Cardiac septum (tissue), 1 donor: ENCODE data around the gene TOR2A. TPM values are rescaled to one million over a fixed set of nuclear protein-coding genes. Genes with fewer than 3 reads are reported as not detected.

ENCODE experiments used
- DNase-seq: peaks from one replicate; pipeline ENCODE4 v3.0.0-alpha.2; 2020; ENCODE audit warnings: low spot score
- intact Hi-C: fragments of 100-400 bp; cut with DNase I; formaldehyde crosslinking; loops from one replicate; pipeline ENCODE4 v1.14.0; 2022
- total RNA-seq: library from RNA; stranded (reverse); fragmentation: NEBNext Ultra II Directional; extraction: Animal tissue kit (Norgen Biotek cat#: 25700); gene quantifications from one replicate; pipeline ENCODE4 v1.2.1, GENCODE V29; 2021
- donor health status: DM: no; HTN: no; CAD: no.

Gene TOR2A
- total RNA-seq, 1 donor from 2014 or later = 4.4 TPM

- intact Hi-C loops = no loop called here
- no peak for DNase-seq
These were observed 27.3 kb downstream of the TOR2A start for GRCh38 chr9:127707766-127708165.

- no peak for DNase-seq
- intact Hi-C loops = no loop called here
These were observed 28.3 kb downstream of the TOR2A start, which contains the start of gene CFAP157 for GRCh38 chr9:127706836-127707241. Gene CFAP157, plus strand, starts transcription at chr9:127706988. Its CDS starts 44 bp downstream, at chr9:127707032.

GRCh38 chr9:127705577-127706379 lies 29.3 kb downstream of the TOR2A start:
- no peak for DNase-seq
- intact Hi-C loops = no loop called here

GRCh38 chr9:127703289-127703946 lies 31.7 kb downstream of the TOR2A start:
- no peak for DNase-seq
- intact Hi-C loops = no loop called here

GRCh38 chr9:127700594-127701255 lies 34.4 kb downstream of the TOR2A start:
- DNase-seq = no peak

GRCh38 chr9:127700140-127700539 lies 35.0 kb downstream of the TOR2A start:
- intact Hi-C loops = no loop called here
- no peak for DNase-seq

More at GRCh38 chr9:127700594-127701255, 34.4 kb downstream of the TOR2A start:
- intact Hi-C loops = no loop called here

GRCh38 chr9:127698985-127699670 lies 36.0 kb downstream of the TOR2A start:
- intact Hi-C loops = loop anchor here (5.0 kb wide), 1 partner anchor 87 kb away; the partner anchor contains the start of gene STXBP1
- peak; percentile 98 for DNase-seq

- intact Hi-C loops = loop anchor here (5.0 kb wide), 1 partner anchor 86 kb away; the partner anchor contains the start of gene STXBP1
- DNase-seq = no peak
These were observed 36.7 kb downstream of the TOR2A start for GRCh38 chr9:127698386-127698785.

- intact Hi-C loops = loop anchor here (5.0 kb wide), 1 partner anchor 85 kb away; the partner anchor contains the start of gene STXBP1
- DNase-seq = no peak
These were observed 37.5 kb downstream of the TOR2A start for GRCh38 chr9:127697575-127697974.

GRCh38 chr9:127694890-127695720 lies 40.0 kb downstream of the TOR2A start:
- intact Hi-C loops = loop anchor here (5.0 kb wide), 1 partner anchor 83 kb away; the partner anchor contains the start of gene STXBP1
- no peak for DNase-seq

GRCh38 chr9:127693697-127694096 lies 41.4 kb downstream of the TOR2A start:
- no peak for DNase-seq
- intact Hi-C loops = no loop called here

GRCh38 chr9:127693143-127693542 lies 42.0 kb downstream of the TOR2A start:
- intact Hi-C loops = no loop called here
- no peak for DNase-seq

GRCh38 chr9:127692071-127692470 lies 43.0 kb downstream of the TOR2A start:
- DNase-seq = no peak
- intact Hi-C loops = no loop called here

GRCh38 chr9:127690735-127691134 lies 44.4 kb downstream of the TOR2A start:
- intact Hi-C loops = no loop called here
- DNase-seq = no peak

GRCh38 chr9:127689329-127690000 lies 45.6 kb downstream of the TOR2A start:
- intact Hi-C loops = no loop called here

GRCh38 chr9:127686461-127687393 lies 48.4 kb downstream of the TOR2A start:
- intact Hi-C loops = no loop called here
- no peak for DNase-seq

More at GRCh38 chr9:127689329-127690000, 45.6 kb downstream of the TOR2A start:
- no peak for DNase-seq

GRCh38 chr9:127684576-127684975 lies 50.5 kb downstream of the TOR2A start:
- intact Hi-C loops = no loop called here
- no peak for DNase-seq
